LNCaP clone FGC (cell line): ENCODE data around the gene GRIK3.

Source experiments
- DNase-seq: peaks from one replicate; pipeline ENCODE4 v3.0.0-alpha.2; 2011; ENCODE audit warnings: low read depth
- H3K4me3 ChIP-seq: 2 replicates; pipeline ENCODE4 v1.5.1; 2011; ENCODE audit warnings: mild to moderate bottlenecking, low read depth, low read length, control low read depth
- CTCF ChIP-seq: IDR thresholded peaks from 2 replicates; pipeline ENCODE4 v1.5.1; 2012; ENCODE audit warnings: mild to moderate bottlenecking; ENCODE audit not compliant: control insufficient read depth, insufficient read depth; ENCODE audit errors: extremely low read depth

Gene GRIK3

DNA sequence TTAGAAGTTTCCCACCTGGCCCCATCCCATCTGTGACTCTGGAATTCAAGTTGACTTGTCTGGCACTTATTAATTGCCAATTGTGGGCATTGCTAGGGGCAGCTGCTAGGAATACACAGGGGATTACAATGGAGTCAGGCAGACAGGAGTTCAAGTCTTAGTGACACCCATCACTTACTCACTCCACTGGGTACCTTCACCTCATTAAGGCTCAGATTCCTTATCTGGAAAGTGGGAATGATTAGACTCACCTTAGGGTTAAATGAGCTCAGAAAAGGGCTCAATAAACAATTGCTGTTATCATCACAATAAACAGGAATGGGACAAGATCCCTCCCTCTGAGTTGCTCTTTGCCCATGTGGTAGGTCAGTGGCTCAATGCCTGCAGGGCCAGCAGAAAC is 18.2 kb downstream of the GRIK3 start:
- no peak for DNase-seq
- TF ChIP-seq CTCF = no peak
- H3K4me3 ChIP-seq = no peak overlapping the region

- no peak for DNase-seq
- no peak for TF ChIP-seq CTCF
- no peak overlapping the region for H3K4me3 ChIP-seq
These were observed 18.6 kb downstream of the GRIK3 start for GRCh38 chr1:37015713-37016112.

GRCh38 chr1:37012226-37012625 is 22.1 kb downstream of the GRIK3 start:
- no peak for TF ChIP-seq CTCF
- H3K4me3 ChIP-seq = no peak overlapping the region
- DNase-seq = no peak

- DNase-seq = no peak
- no peak overlapping the region for H3K4me3 ChIP-seq
- no peak for TF ChIP-seq CTCF
These were observed 24.3 kb downstream of the GRIK3 start for GRCh38 chr1:37010011-37010410.

GRCh38 chr1:37009521-37009920 is 24.8 kb downstream of the GRIK3 start:
- no peak overlapping the region for H3K4me3 ChIP-seq
- TF ChIP-seq CTCF = no peak
- no peak for DNase-seq

- no peak for DNase-seq
- no peak for TF ChIP-seq CTCF
- no peak overlapping the region for H3K4me3 ChIP-seq
These were observed 28.0 kb downstream of the GRIK3 start for GRCh38 chr1:37006132-37006868.

DNA sequence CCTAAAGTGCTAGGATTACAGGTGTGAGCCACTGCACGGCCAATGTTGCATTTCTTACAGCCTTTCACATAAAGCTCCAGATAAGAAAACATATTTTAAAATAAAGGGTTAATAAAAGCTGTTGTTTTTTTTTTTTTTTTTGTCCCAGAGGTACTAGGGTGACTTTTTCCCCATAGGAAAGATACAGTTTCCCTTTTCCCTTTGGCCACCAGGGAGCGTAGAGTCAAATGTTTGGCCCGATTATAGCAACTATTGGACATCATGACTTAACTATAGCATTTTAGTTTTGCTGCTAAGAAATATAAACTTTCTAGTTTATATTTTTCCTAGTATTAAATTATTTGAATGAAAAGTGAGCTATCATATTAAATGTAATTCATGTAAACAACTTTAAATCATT is 31.4 kb downstream of the GRIK3 start:
- H3K4me3 ChIP-seq = no peak overlapping the region
- no peak for DNase-seq
- TF ChIP-seq CTCF = peak; percentile 21; the same call in 1 of the 2 replicates
